HG03139 (cell line): ENCODE data around the gene RALB.

Source experiments
- ATAC-seq: cut with Tn5 transposase; IDR thresholded peaks from one replicate; pipeline ENCODE4 v1.9.1; 2021; ENCODE audit not compliant: unreplicated experiment

Gene RALB

GRCh38 chr2:120330946-120331822 lies 78.5 kb downstream of the RALB start:
- ATAC-seq: no peak

GRCh38 chr2:120331903-120332302 lies 79.3 kb downstream of the RALB start:
- ATAC-seq: no peak

GRCh38 chr2:120332384-120332783 lies 79.7 kb downstream of the RALB start:
- no peak for ATAC-seq

DNA sequence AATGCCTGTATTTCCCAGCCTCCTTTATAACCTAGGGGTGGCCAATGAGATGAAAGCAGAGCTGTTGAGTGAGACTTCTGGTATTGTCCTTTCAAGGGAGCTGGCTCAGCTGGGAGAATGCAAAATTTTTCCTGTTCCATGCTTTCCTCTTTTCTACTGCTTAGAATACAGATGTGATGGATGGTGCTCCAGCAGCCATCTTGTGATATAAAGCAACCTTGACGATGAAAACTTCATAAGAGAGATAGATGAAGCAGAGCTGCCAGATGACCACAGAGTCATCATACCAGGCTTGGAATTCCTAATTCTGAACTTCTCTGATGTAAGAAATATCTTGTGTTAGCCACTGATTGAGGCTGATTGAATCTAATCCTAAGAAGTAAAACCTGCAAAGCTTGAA lies 81.4 kb downstream of the RALB start:
- ATAC-seq: no peak

DNA sequence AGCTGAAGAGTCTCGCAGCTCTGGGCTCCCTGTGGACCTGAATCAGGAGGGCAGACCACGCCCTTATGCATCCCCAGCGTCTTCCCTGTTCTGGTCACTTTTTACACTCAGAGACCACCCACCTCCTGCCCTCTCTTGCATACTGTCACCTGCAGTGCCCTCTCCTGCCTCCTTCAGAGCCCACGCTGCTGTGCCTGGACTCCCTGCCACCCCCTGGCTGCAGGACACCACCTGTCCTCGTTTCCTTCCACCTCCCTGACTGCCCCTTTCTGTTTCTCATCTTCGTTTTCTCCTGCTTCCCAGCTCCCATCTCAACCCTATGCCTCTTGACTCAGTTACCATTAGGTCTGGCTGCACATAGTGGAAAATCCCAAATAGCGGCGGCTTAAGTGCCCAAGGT lies 84.1 kb downstream of the RALB start:
- ATAC-seq: no peak

DNA sequence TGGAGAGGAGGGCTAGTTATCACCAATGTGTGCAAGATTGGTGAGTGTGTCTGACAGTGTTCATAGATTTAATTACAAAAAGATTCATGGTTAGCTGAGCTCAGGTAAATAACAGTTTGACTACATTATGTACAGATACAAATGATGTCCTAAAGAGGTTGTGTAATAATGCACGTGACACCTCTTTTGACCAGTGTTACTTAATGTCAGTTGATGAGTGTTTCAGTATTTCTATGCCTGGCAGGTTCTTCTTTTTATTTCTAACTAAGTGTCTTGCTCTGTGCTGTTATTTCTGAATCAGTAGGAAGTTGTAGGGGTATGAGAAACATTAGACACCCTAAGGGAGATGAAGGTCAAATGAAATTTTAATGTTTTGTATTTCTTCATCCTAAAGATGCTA lies 85.4 kb downstream of the RALB start:
- ATAC-seq: no peak

- ATAC-seq: no peak
Measured at GRCh38 chr2:120341977-120342376, 89.3 kb downstream of the RALB start.

- ATAC-seq: no peak
Measured at GRCh38 chr2:120342446-120342845, 89.8 kb downstream of the RALB start.

DNA sequence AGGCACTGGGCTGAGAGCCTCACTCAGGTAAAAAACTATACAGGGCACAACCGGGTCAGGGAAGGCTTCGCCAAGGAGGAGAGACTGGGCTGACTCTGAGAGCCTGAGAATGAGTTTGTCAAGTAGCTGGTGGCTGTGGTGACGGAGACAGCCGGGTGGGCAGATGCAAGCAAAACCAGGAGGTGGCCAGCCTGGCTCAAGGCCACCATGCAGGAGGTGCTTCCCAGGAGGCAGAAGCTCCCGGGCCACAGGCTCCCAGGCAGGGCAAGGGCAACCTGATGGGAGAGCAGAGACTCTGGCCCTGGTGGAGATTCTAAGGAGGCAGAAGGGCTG lies 90.4 kb downstream of the RALB start:
- no peak for ATAC-seq

GRCh38 chr2:120343433-120344105 lies 90.9 kb downstream of the RALB start:
- no peak for ATAC-seq
